Right atrium auricular region (tissue), 2 donors: ENCODE data around the gene PLSCR4. TPM values are rescaled to one million over a fixed set of nuclear protein-coding genes. Genes with fewer than 3 reads are reported as not detected.

ENCODE experiments used
- DNase-seq: peaks from one replicate; pipeline ENCODE4 v3.0.0-alpha.2; 2019; ENCODE audit warnings: low spot score
- H3K27ac ChIP-seq, 2 donors: fragments of 200-600 bp; sonication (generic); 1 replicate in 1 of 2; 2 replicates in 1 of 2; pipeline ENCODE4 v1.5.1; 2016 to 2019
- H3K27me3 ChIP-seq, 2 donors: fragments of 200-600 bp; sonication (generic); one replicate each; pipeline versions ENCODE4 v1.5.1 to v1.6.0; 2017 to 2019
- H3K36me3 ChIP-seq: fragments of 200-600 bp; sonication (generic); one replicate; pipeline ENCODE4 v1.5.1; 2016
- H3K4me1 ChIP-seq, 2 donors: fragments of 200-600 bp; sonication (generic); one replicate each; pipeline versions ENCODE4 v1.5.1 to v1.6.0; 2017 to 2019
- H3K4me3 ChIP-seq, 2 donors: fragments of 200-600 bp; sonication (generic); 1 replicate in 1 of 2; 2 replicates in 1 of 2; pipeline ENCODE4 v1.5.1; 2017 to 2019; ENCODE audit warnings: mild to moderate bottlenecking in 1 of 2, moderate library complexity in 1 of 2
- H3K9me3 ChIP-seq, 2 donors: fragments of 200-600 bp; sonication (generic); one replicate each; pipeline ENCODE4 v1.5.1; 2019
- CTCF ChIP-seq, 2 donors: fragments of 200-600 bp; sonication (generic); IDR thresholded peaks; one replicate each; pipeline ENCODE4 v1.5.1; 2019; ENCODE audit warnings: antibody characterized with exemption in 2 of 2
- total RNA-seq, 2 donors: library from RNA; depleted of rRNA; stranded (reverse); fragments of >200 nt; gene quantifications; one replicate each; pipeline ENCODE4 v1.1.0, GENCODE V29; 2016

The PLSCR4 gene
- total RNA-seq, 2 donors from 2014 or later: 22.9 to 31.5 TPM

DNA sequence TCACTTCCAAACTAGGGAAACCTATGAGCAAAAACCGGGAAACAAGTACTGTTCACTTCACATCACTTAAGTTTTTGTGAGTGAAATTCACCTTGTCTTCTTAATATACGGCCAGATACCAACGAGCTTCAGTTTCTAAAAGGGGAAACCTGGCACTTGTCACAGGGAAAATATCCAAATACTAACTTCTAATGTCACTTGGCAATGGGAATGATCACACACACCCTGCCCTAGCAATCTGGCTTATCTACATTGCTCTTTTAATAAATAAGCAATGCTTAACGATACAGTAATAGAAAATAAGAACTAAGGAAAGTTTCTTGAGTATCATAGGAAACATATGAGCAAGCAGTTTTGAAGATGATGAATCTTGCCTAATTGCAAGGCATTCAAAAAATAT, 55.3 kb downstream of the PLSCR4 start:
- no peak for TF ChIP-seq CTCF (IDR thresholded peaks at IDR 0.05)
- Histone ChIP-seq H3K9me3 (no peaks in the 10 kb centered on the region), H3K36me3 (peaks cover 14% of the 10 kb centered on the region), H3K4me3 (no peak overlapping the region), H3K4me1 (peaks cover 0 to 25% of the 10 kb centered on the region in 2 donors), H3K27ac (peak overlapping the region in 1 of 2 donors; percentile 37), H3K27me3 (no peaks in the 10 kb centered on the region)
- no peak for DNase-seq

DNA sequence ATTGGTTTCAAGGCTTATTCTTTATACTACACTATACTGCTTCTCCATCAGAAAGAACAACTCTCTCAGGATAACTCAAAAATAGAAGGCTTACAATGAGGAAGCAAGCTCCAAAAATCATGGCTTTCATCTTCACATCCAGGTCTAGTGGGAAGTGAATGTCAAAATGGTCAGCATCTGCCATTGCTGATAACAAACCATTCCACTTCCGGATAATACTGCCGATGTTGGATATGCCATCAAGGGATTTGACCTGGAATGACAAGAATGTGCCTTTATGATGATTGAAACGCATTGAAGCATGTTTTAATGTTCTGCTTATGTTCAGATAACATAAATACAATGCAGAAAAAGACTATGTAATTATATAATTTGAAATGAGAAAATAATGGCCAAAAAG, 55.9 kb downstream of the PLSCR4 start:
- H3K4me3 ChIP-seq: no peak overlapping the region
- DNase-seq: no peak
- H3K4me1 ChIP-seq: peaks cover 0 to 25% of the 10 kb centered on the region in 2 donors
- H3K27ac ChIP-seq: peak overlapping the region in 1 of 2 donors; percentile 37
- H3K36me3 ChIP-seq: peaks cover 14% of the 10 kb centered on the region
- H3K9me3 ChIP-seq: no peaks in the 10 kb centered on the region
- H3K27me3 ChIP-seq: no peaks in the 10 kb centered on the region
- no peak for TF ChIP-seq CTCF (IDR thresholded peaks at IDR 0.05)

DNA sequence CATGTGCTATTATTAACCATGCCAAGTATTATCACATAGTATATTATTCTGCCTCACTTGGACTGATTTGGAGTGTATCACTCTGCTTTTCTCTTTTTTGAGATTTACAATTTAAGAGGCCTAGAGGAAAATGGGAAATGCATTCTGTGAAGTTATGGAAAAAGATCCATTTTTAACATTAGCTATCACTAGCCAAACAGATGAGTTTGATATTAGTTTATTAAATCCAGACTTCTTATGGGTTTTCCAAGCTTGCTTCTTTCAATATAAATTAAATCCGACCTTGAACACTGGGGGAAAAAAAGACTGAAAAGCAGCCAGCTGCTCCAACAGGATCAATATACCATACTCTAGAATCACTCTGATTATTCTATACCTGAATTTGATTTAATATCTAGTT, 59.9 kb downstream of the PLSCR4 start:
- Histone ChIP-seq H3K36me3 (peaks cover 14% of the 10 kb centered on the region), H3K27me3 (no peaks in the 10 kb centered on the region)

DNA sequence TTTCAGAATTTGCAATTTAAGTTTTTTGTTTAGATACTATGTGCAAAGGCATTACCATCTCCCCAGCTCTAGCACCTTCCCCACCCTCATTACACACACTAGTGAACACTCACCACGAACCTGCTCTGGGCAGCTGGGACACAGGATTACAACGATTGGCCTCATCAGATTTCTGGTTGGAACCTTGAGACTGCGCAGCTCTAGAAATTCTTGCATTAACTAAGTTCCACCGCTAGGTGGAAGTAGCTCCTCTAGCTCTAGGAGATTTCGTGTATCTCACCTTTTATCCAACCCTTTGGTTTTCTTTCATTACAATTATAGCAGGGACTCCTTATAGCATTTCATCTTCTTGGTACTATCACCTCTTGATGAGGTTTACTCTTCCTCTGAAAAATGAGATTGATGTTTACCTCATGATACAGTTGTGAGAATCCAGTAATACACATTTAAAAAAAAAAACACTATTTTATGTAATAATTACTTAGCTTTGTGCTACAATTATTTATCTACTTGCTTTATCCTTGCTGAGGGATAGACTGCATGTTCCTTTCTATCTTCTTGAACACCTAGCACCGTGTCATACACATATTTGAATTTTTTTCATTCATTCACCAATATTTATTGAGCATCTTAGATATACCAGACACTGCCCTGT, 61.3 kb downstream of the PLSCR4 start:
- Histone ChIP-seq H3K27ac (no peak overlapping the region), H3K9me3 (no peaks in the 10 kb centered on the region), H3K27me3 (no peaks in the 10 kb centered on the region), H3K4me3 (no peak overlapping the region), H3K36me3 (peaks cover 11% of the 10 kb centered on the region), H3K4me1 (peaks cover 0 to 5% of the 10 kb centered on the region in 2 donors)
- DNase-seq: no peak
- peak; percentile 65 to 80 for TF ChIP-seq CTCF (IDR thresholded peaks at IDR 0.05)

More for the DNA sequence above, 59.9 kb downstream of the PLSCR4 start:
- no peak for TF ChIP-seq CTCF (IDR thresholded peaks at IDR 0.05)
- no peaks in the 10 kb centered on the region for H3K9me3 ChIP-seq
- H3K27ac ChIP-seq: no peak overlapping the region
- H3K4me3 ChIP-seq: no peak overlapping the region
- H3K4me1 ChIP-seq: peaks cover 0 to 14% of the 10 kb centered on the region in 2 donors
- DNase-seq: no peak

- DNase-seq: no peak
- Histone ChIP-seq H3K27ac (no peak overlapping the region), H3K27me3 (no peaks in the 10 kb centered on the region), H3K36me3 (no peaks in the 10 kb centered on the region), H3K9me3 (no peaks in the 10 kb centered on the region), H3K4me3 (no peak overlapping the region), H3K4me1 (no peaks in the 10 kb centered on the region)
- peak; percentile 43 to 72 for TF ChIP-seq CTCF (IDR thresholded peaks at IDR 0.05)
Observed at GRCh38 chr3:146187334-146187950, 63.5 kb downstream of the PLSCR4 start.
